Fibroblast of upper back skin (primary cell): ENCODE measurements around the gene TPCN1.
A peak's percentile ranks its signal among the peaks of the same experiment; 100 is the strongest.

Experiments used
- DNase-seq: peaks from one replicate; pipeline ENCODE4 v3.0.0-alpha.2; 2013

Gene TPCN1

GRCh38 chr12:113242560-113242959 lies 21.3 kb downstream of the TPCN1 start:
- no peak for DNase-seq

GRCh38 chr12:113244047-113244460 lies 22.8 kb downstream of the TPCN1 start:
- DNase-seq, result no peak

- DNase-seq, result no peak
Measured at GRCh38 chr12:113244478-113244958, 23.3 kb downstream of the TPCN1 start.

- DNase-seq, result peak; percentile 74
Measured at GRCh38 chr12:113245695-113246477, 24.6 kb downstream of the TPCN1 start.

- DNase-seq, result no peak
Measured at GRCh38 chr12:113246478-113247122, 25.3 kb downstream of the TPCN1 start.

- peak; percentile 50 for DNase-seq
Measured at GRCh38 chr12:113247123-113248050, 26.1 kb downstream of the TPCN1 start.

- DNase-seq, result no peak
Measured at GRCh38 chr12:113248051-113248825, 27.0 kb downstream of the TPCN1 start.

- DNase-seq, result no peak
Measured at GRCh38 chr12:113248842-113249435, 27.7 kb downstream of the TPCN1 start.

- no peak for DNase-seq
Measured at GRCh38 chr12:113249546-113249945, 28.3 kb downstream of the TPCN1 start.

- no peak for DNase-seq
Measured at GRCh38 chr12:113250045-113250444, 28.8 kb downstream of the TPCN1 start.

- DNase-seq, result no peak
Measured at GRCh38 chr12:113251404-113252070, 30.3 kb downstream of the TPCN1 start.

- DNase-seq, result no peak
Measured at GRCh38 chr12:113252494-113252893, 31.2 kb downstream of the TPCN1 start.

- DNase-seq, result no peak
Measured at GRCh38 chr12:113253532-113254285, 32.4 kb downstream of the TPCN1 start.

GRCh38 chr12:113254298-113254697 lies 33.0 kb downstream of the TPCN1 start:
- no peak for DNase-seq

GRCh38 chr12:113257564-113257963 lies 36.3 kb downstream of the TPCN1 start:
- DNase-seq, result no peak

- DNase-seq, result no peak
Measured at GRCh38 chr12:113260127-113260526, 38.9 kb downstream of the TPCN1 start.

GRCh38 chr12:113260636-113261300 lies 39.5 kb downstream of the TPCN1 start:
- DNase-seq, result no peak

GRCh38 chr12:113261847-113262470 lies 40.7 kb downstream of the TPCN1 start:
- no peak for DNase-seq

- DNase-seq, result no peak
Measured at GRCh38 chr12:113262710-113263109, 41.4 kb downstream of the TPCN1 start.
